Caco-2 (cell line): Measurements from ENCODE around the gene RPS15. TPM values are rescaled to one million over a fixed set of nuclear protein-coding genes. Genes with fewer than 3 reads are reported as not detected.

Source experiments
- BruUV-seq: library from RNA; stranded (reverse); fragments of 400-500 nt; replicated peaks from 2 replicates; lab custom pipeline; 2021; lab: Mats Ljungman, UMichigan
- CTCF ChIA-PET: fragments of 300-600 bp; sonication (Branson Sonifier 250); formaldehyde crosslinking; loops from one replicate; lab custom pipeline; 2022; ENCODE audit warnings: antibody characterized with exemption; lab: Charles Lee
- POLR2A ChIA-PET: fragments of 300-600 bp; sonication (Branson Sonifier 250); formaldehyde crosslinking; loops from one replicate; lab custom pipeline; 2022; ENCODE audit warnings: antibody characterized with exemption; lab: Charles Lee
- DNase-seq, 2 experiments: peaks; one replicate each; pipeline versions ENCODE4 v3.0.0 to v3.0.0-alpha.2; 2020 to 2022
- H3K27me3 ChIP-seq: replicated peaks from 2 replicates; pipeline ENCODE4 v1.6.0; 2011; ENCODE audit warnings: low read length; ENCODE audit not compliant: control insufficient read depth, insufficient read depth
- H3K36me3 ChIP-seq: 2 replicates; pipeline ENCODE4 v1.5.1; 2011; ENCODE audit warnings: low read length; ENCODE audit not compliant: control insufficient read depth, insufficient read depth
- H3K4me1 ChIP-seq: fragments of 250-450 bp; sonication (Bioruptor Pico); 2 replicates; pipeline ENCODE4 v1.5.1; 2020; ENCODE audit warnings: mild to moderate bottlenecking
- H3K4me3 ChIP-seq: 2 replicates; pipeline ENCODE4 v1.5.1; 2011; ENCODE audit warnings: low read depth, mild to moderate bottlenecking, control low read depth, low read length
- H3K9me3 ChIP-seq: fragments of 250-450 bp; sonication (Bioruptor Pico); 2 replicates; pipeline ENCODE4 v1.5.1; 2020; ENCODE audit warnings: mild to moderate bottlenecking, moderate library complexity
- H3K27ac Mint-ChIP-seq: one replicate; pipeline ENCODE4 v1.8.0; 2022; ENCODE audit warnings: mixed read lengths; ENCODE audit not compliant: unreplicated experiment
- H3K27me3 Mint-ChIP-seq: one replicate; pipeline ENCODE4 v1.8.0; 2022; ENCODE audit warnings: mixed read lengths; ENCODE audit not compliant: insufficient read depth, unreplicated experiment
- H3K36me3 Mint-ChIP-seq: one replicate; pipeline ENCODE4 v1.8.0; 2022; ENCODE audit warnings: mild to moderate bottlenecking, mixed read lengths; ENCODE audit not compliant: insufficient read depth, unreplicated experiment
- H3K4me1 Mint-ChIP-seq: one replicate; pipeline ENCODE4 v1.8.0; 2022; ENCODE audit warnings: low read depth, mixed read lengths; ENCODE audit not compliant: unreplicated experiment
- H3K4me3 Mint-ChIP-seq: one replicate; pipeline ENCODE4 v1.8.0; 2022; ENCODE audit warnings: mild to moderate bottlenecking, moderate library complexity, mixed read lengths; ENCODE audit not compliant: unreplicated experiment
- H3K9me3 Mint-ChIP-seq: one replicate; pipeline ENCODE4 v1.8.0; 2022; ENCODE audit warnings: mixed read lengths; ENCODE audit not compliant: unreplicated experiment
- intact Hi-C: fragments of 100-400 bp; cut with micrococcal nuclease; formaldehyde crosslinking; loops from one replicate; pipeline ENCODE4 v1.10.0; 2022; ENCODE audit not compliant: unreplicated experiment
- total RNA-seq: library from RNA; stranded (reverse); gene quantifications from 2 replicates; pipeline ENCODE4 v1.2.3, GENCODE V29; 2022
- TF ChIP-seq, protein P1 (sequence below), 2 experiments: fragments of 200-600 bp in 1 of 2; IDR thresholded peaks; 1 replicate in 1 of 2; 2 replicates in 1 of 2; pipeline versions ENCODE4 v1.5.1 to v1.8.0; 2011 to 2022; ENCODE audit warnings: antibody characterized with exemption in 1 of 2, control low read depth in 1 of 2, inconsistent platforms in 1 of 2, low read depth in 1 of 2, low read length in 1 of 2, mild to moderate bottlenecking in 1 of 2, moderate library complexity in 1 of 2; ENCODE audit not compliant: insufficient read depth in 1 of 2, severe bottlenecking in 1 of 2, unreplicated experiment in 1 of 2

RPS15 gene
- total RNA-seq, 1 experiment from 2014 or later: 1,192 TPM

DNA sequence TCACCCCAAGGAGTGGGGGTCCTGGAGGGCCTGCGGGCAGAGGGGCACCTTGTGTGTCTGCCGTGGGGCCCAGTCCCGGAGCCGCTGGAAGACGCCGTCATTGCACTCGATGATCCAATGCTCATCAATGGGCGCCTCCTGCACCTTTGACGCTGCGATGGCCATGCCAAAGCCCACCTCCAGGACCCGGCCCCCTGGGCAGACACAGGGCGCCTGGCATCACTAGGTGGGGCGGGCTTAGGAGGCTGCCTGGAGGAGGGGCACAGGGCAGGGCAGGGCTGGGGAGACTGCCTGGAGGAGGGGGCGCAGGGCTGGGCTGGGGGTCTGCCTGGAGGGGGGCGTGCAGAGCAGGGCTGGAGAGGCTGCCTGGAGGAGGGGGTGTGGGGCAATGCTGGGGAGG is 38.5 kb upstream of the RPS15 start:
- no peaks in the 10 kb centered on the region for H3K4me1 Mint-ChIP-seq
- Histone ChIP-seq H3K9me3 (no peaks in the 10 kb centered on the region), H3K27me3 (no peaks in the 10 kb centered on the region), H3K4me3 (peak overlapping the region; percentile 54), H3K36me3 (peaks cover 2% of the 10 kb centered on the region; the same call in 1 of the 2 replicates), H3K4me1 (peaks cover 9% of the 10 kb centered on the region)
- TF ChIP-seq, protein P1, sequence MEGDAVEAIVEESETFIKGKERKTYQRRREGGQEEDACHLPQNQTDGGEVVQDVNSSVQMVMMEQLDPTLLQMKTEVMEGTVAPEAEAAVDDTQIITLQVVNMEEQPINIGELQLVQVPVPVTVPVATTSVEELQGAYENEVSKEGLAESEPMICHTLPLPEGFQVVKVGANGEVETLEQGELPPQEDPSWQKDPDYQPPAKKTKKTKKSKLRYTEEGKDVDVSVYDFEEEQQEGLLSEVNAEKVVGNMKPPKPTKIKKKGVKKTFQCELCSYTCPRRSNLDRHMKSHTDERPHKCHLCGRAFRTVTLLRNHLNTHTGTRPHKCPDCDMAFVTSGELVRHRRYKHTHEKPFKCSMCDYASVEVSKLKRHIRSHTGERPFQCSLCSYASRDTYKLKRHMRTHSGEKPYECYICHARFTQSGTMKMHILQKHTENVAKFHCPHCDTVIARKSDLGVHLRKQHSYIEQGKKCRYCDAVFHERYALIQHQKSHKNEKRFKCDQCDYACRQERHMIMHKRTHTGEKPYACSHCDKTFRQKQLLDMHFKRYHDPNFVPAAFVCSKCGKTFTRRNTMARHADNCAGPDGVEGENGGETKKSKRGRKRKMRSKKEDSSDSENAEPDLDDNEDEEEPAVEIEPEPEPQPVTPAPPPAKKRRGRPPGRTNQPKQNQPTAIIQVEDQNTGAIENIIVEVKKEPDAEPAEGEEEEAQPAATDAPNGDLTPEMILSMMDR (IDR thresholded peaks at IDR 0.05; ENCODE audit: insufficient read depth in 1 of 2, low read depth in 1 of 2, low read length in 1 of 2, severe bottlenecking in 1 of 2, unreplicated experiment in 1 of 2): no peak
- no peak overlapping the region for H3K27ac Mint-ChIP-seq
- no peaks in the 10 kb centered on the region for H3K27me3 Mint-ChIP-seq
- peaks cover 42% of the 10 kb centered on the region for H3K36me3 Mint-ChIP-seq
- ChIA-PET POLR2A (no interaction called here), CTCF (no interaction called here)
- no peaks in the 10 kb centered on the region for H3K9me3 Mint-ChIP-seq
- H3K4me3 Mint-ChIP-seq: peak overlapping the region; percentile 73
- intact Hi-C loops: loop anchor here (1.0 kb wide), 1 partner anchor 16 kb away; no protein-coding TSS in a partner anchor
- no TSS peak for BruUV-seq
- no peak for DNase-seq

DNA sequence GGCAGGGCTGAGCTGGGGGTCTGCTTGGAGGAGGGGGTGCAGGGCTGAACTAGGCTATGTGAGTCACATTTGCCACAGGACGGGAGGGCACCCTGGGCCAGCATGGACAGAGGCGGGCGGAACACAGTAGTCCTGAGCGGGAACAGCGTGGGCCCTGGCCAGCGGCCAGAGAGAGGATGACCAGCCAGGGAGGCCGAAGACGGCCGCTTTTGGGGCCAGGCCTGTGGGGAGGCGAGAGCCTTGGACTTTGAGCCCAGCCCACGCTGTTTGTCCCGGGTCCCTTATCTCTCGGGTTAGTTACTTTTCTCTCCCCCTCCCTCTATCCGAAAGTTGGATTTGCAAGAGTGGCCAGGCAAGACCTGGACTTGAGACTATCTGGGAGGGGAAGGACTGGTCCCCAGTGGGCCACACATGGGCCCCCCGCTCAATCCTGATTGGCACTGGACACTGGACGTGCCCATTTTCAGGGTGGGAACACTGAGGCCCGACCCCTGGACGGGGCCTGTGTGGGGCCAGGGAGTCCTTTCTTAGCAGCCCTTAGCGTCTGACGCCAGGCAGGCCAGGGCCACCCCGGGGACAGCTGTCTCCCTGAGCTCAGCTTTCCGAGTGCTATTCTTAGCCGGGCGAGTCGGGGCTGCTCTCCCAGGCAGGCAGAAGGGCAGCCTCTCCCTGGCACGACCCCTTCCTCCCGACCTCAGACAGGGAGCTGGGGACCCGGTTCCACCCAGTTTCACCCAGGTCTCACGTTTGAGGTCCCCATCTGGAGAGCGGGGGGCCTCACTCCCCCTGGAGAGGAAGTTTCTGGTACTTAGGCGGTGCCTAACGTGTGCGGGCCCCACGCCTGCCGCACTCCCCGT is 37.7 kb upstream of the RPS15 start:
- ChIA-PET CTCF (interaction anchor here (0.6 kb wide), 1 partner anchor 57 kb away, joined by 4 read pairs; no protein-coding TSS in a partner anchor), POLR2A (no interaction called here)
- H3K36me3 ChIP-seq: peaks cover 2% of the 10 kb centered on the region; the same call in 1 of the 2 replicates
- intact Hi-C loops: loop anchor here (1.0 kb wide), 1 partner anchor 15 kb away; no protein-coding TSS in a partner anchor
- no peaks in the 10 kb centered on the region for H3K9me3 ChIP-seq
- Mint-ChIP-seq H3K9me3 (no peaks in the 10 kb centered on the region), H3K36me3 (peaks cover 35% of the 10 kb centered on the region), H3K27me3 (no peaks in the 10 kb centered on the region), H3K4me3 (peak overlapping the region; percentile 73), H3K27ac (peak overlapping the region; percentile 29), H3K4me1 (no peaks in the 10 kb centered on the region)
- peaks cover 9% of the 10 kb centered on the region for H3K4me1 ChIP-seq
- H3K27me3 ChIP-seq: no peaks in the 10 kb centered on the region
- peak; percentile 64 to 66 for DNase-seq
- peak overlapping the region; percentile 54 for H3K4me3 ChIP-seq
- TF ChIP-seq, protein P1 (IDR thresholded peaks at IDR 0.05; ENCODE audit: insufficient read depth in 1 of 2, low read depth in 1 of 2, low read length in 1 of 2, severe bottlenecking in 1 of 2, unreplicated experiment in 1 of 2): no peak
- no TSS peak for BruUV-seq

DNA sequence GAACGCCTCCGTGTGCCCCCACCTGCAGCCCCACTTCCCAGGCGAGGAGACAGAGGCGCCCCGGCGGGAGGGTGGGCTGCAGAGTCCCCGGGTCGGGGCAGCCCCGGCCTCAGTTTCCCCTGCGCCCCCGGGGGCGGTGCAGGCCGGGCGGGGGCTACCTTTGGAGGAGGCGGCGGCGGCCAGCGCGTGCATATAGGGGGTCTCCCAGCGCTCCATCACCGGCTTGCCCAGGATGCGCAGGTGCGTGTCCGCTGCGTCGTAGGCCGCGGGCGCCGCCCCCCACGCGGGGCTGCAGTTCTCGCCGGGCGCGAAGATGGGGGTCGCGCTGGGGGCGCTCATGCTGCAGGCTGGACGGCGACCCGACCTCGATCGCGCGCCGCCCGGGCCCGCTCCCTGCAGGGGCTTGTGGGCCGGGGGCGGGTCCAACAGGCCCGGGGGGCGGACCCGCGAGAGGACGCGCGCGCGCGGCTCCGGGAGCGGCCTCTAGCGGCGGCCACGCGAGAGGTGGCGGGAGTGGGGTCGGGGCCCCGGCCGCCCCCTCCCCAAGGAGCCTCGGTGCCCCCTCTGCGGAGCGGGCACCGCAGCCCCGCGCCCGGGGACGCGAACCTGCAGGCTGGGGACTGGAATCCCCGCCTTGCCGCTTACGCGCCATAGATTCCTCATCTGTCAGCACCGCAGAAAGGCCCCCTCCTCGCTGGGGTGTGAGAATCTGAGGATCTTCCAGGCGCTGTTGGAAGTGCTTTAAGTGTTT is 36.9 kb upstream of the RPS15 start, which contains the start of gene GAMT:
Gene GAMT, minus strand, starts transcription at position 405 of the 751 bp plus-strand sequence. Its CDS starts 66 bp downstream, at position 339.
- H3K4me1 Mint-ChIP-seq: no peaks in the 10 kb centered on the region
- TF ChIP-seq, protein P1 (IDR thresholded peaks at IDR 0.05; ENCODE audit: insufficient read depth in 1 of 2, low read depth in 1 of 2, low read length in 1 of 2, severe bottlenecking in 1 of 2, unreplicated experiment in 1 of 2): peak in 1 of 2 experiments; percentile 62
- H3K9me3 Mint-ChIP-seq: no peaks in the 10 kb centered on the region
- no TSS peak for BruUV-seq
- POLR2A ChIA-PET: no interaction called here
- H3K27me3 ChIP-seq: no peaks in the 10 kb centered on the region
- H3K27me3 Mint-ChIP-seq: no peaks in the 10 kb centered on the region
- H3K9me3 ChIP-seq: no peaks in the 10 kb centered on the region
- H3K36me3 Mint-ChIP-seq: peaks cover 27% of the 10 kb centered on the region
- H3K4me3 ChIP-seq: peak within 1 kb of the TSS; percentile 54
- peak within 1 kb of the TSS; percentile 73 for H3K4me3 Mint-ChIP-seq
- H3K27ac Mint-ChIP-seq: peak within 1 kb of the TSS; percentile 29
- peak in 1 of 2 experiments; percentile 71 for DNase-seq
- H3K4me1 ChIP-seq: peaks cover 9% of the 10 kb centered on the region
- CTCF ChIA-PET: interaction anchor here (0.6 kb wide), 1 partner anchor 58 kb away, joined by 4 read pairs; no protein-coding TSS in a partner anchor
- intact Hi-C loops: no loop called here
- H3K36me3 ChIP-seq: peaks cover 2% of the 10 kb centered on the region; the same call in 1 of the 2 replicates
